OCI-LY1 (cell line): Measurements from ENCODE around the gene SAPCD1.

Source experiments
- H2AFZ ChIP-seq: fragments of 200-600 bp; sonication (generic), shearing (Covaris generic); 2 replicates; pipeline ENCODE4 v1.6.0; 2014; ENCODE audit warnings: antibody characterized with exemption, mild to moderate bottlenecking, low read length
- H3F3A ChIP-seq: fragments of 200-600 bp; sonication (generic), shearing (Covaris generic); 2 replicates; pipeline ENCODE4 v1.6.0; 2014; ENCODE audit warnings: mild to moderate bottlenecking, antibody characterized with exemption, low read length, moderate library complexity; ENCODE audit not compliant: insufficient read depth
- H3K27ac ChIP-seq: fragments of 200-600 bp; sonication (generic); 2 replicates; pipeline ENCODE4 v1.5.1; 2014; ENCODE audit warnings: low read length, mixed run types, mild to moderate bottlenecking, low read depth; ENCODE audit not compliant: poor library complexity, severe bottlenecking
- H3K27me3 ChIP-seq: fragments of 200-600 bp; sonication (generic); 2 replicates; pipeline ENCODE4 v1.6.0; 2014; ENCODE audit warnings: antibody characterized with exemption, mild to moderate bottlenecking, low read length, moderate library complexity; ENCODE audit not compliant: insufficient read depth
- H3K36me3 ChIP-seq: fragments of 200-600 bp; sonication (generic); 2 replicates; pipeline ENCODE4 v1.6.1; 2014; ENCODE audit warnings: mild to moderate bottlenecking, antibody characterized with exemption, low read length, moderate library complexity, mixed read lengths; ENCODE audit not compliant: insufficient read depth
- H3K4me1 ChIP-seq: fragments of 200-600 bp; sonication (generic); 2 replicates; pipeline ENCODE4 v1.5.1; 2014; ENCODE audit warnings: mild to moderate bottlenecking, low read length, moderate library complexity; ENCODE audit not compliant: insufficient read depth, severe bottlenecking
- H3K4me2 ChIP-seq: fragments of 200-600 bp; sonication (generic), shearing (Covaris generic); 2 replicates; pipeline ENCODE4 v1.6.1; 2014; ENCODE audit warnings: low read length
- H3K4me3 ChIP-seq: fragments of 200-600 bp; sonication (generic); 2 replicates; pipeline ENCODE4 v1.5.1; 2014; ENCODE audit warnings: low read length, low read depth, mild to moderate bottlenecking, mixed read lengths; ENCODE audit not compliant: poor library complexity, severe bottlenecking
- H3K79me2 ChIP-seq: fragments of 200-600 bp; shearing (Covaris generic); 2 replicates; pipeline ENCODE4 v1.6.1; 2016; ENCODE audit warnings: mixed run types, low read length, mixed read lengths; ENCODE audit not compliant: insufficient read depth
- H3K9ac ChIP-seq: fragments of 200-600 bp; sonication (generic), shearing (Covaris generic); 2 replicates; pipeline ENCODE4 v1.6.1; 2014; ENCODE audit warnings: mild to moderate bottlenecking, low read length, mixed read lengths
- H3K9me2 ChIP-seq: fragments of 200-600 bp; sonication (generic), shearing (Covaris generic); 2 replicates; pipeline ENCODE4 v1.6.1; 2014; ENCODE audit warnings: low read depth, mild to moderate bottlenecking, low read length, mixed read lengths
- H3K9me3 ChIP-seq: fragments of 200-600 bp; shearing (Covaris generic); 2 replicates; pipeline ENCODE4 v1.6.1; 2014; ENCODE audit warnings: low read length, mixed read lengths
- H4K20me1 ChIP-seq: fragments of 200-600 bp; sonication (generic), shearing (Covaris generic); 2 replicates; pipeline ENCODE4 v1.6.0; 2016; ENCODE audit warnings: mild to moderate bottlenecking, low read length; ENCODE audit not compliant: insufficient read depth
- CTCF ChIP-seq: fragments of 200-600 bp; sonication (generic), shearing (Covaris generic); IDR thresholded peaks from 2 replicates; pipeline ENCODE4 v1.5.1; 2017; ENCODE audit warnings: mild to moderate bottlenecking, antibody characterized with exemption, low read length, moderate library complexity, mixed read lengths
- EZH2 ChIP-seq: fragments of 200-600 bp; sonication (generic), shearing (Covaris generic); IDR thresholded peaks from 2 replicates; pipeline ENCODE4 v1.8.0; 2017; ENCODE audit warnings: borderline replicate concordance, mixed run types, mild to moderate bottlenecking, antibody characterized with exemption, low read length, moderate library complexity, mixed read lengths

Gene SAPCD1

GRCh38 chr6:31715022-31715958, 47.2 kb upstream of the SAPCD1 start, which contains the start of gene LY6G6D:
TSS of gene LY6G6D (plus strand) at chr6:31715348. CDS start at chr6:31715356, 8 bp downstream.
- peaks cover 10% of the 10 kb centered on the region; the same call in 1 of the 2 replicates for H3K27me3 ChIP-seq
- H3K9me3 ChIP-seq: no peaks in the 10 kb centered on the region
- no peak within 1 kb of the TSS for H3K27ac ChIP-seq
- H3K79me2 ChIP-seq: no peaks in the 10 kb centered on the region
- TF ChIP-seq EZH2 (no peak), CTCF (no peak)
- H3K36me3 ChIP-seq: no peaks in the 10 kb centered on the region
- 0 out of 2 replicates have a peak, but pooled peaks cover 4% of the 10 kb centered on the region for H3F3A ChIP-seq
- no peak within 1 kb of the TSS for H3K4me3 ChIP-seq
- H3K9me2 ChIP-seq: no peaks in the 10 kb centered on the region
- no peaks in the 10 kb centered on the region for H4K20me1 ChIP-seq
- no peak within 1 kb of the TSS for H3K4me2 ChIP-seq
- no peak within 1 kb of the TSS for H3K9ac ChIP-seq
- no peak within 1 kb of the TSS for H2AFZ ChIP-seq
- no peaks in the 10 kb centered on the region for H3K4me1 ChIP-seq

GRCh38 chr6:31717499-31718222, 44.8 kb upstream of the SAPCD1 start:
- peak; percentile 48 for TF ChIP-seq CTCF
- TF ChIP-seq EZH2: no peak
- no peaks in the 10 kb centered on the region for H3K36me3 ChIP-seq
- no peaks in the 10 kb centered on the region for H3K79me2 ChIP-seq
- no peak overlapping the region for H2AFZ ChIP-seq
- no peaks in the 10 kb centered on the region for H3K9me3 ChIP-seq
- no peaks in the 10 kb centered on the region for H3K4me1 ChIP-seq
- no peak overlapping the region for H3K4me3 ChIP-seq
- H3K27ac ChIP-seq: no peak overlapping the region
- peaks cover 4% of the 10 kb centered on the region; the same call in 1 of the 2 replicates for H3K27me3 ChIP-seq
- 0 out of 2 replicates have a peak, but pooled peaks cover 4% of the 10 kb centered on the region for H3F3A ChIP-seq
- no peaks in the 10 kb centered on the region for H4K20me1 ChIP-seq
- no peaks in the 10 kb centered on the region for H3K9me2 ChIP-seq
- H3K9ac ChIP-seq: no peak overlapping the region
- H3K4me2 ChIP-seq: no peak overlapping the region

- 0 out of 2 replicates have a peak, but pooled peaks cover 4% of the 10 kb centered on the region for H3F3A ChIP-seq
- no peak overlapping the region for H3K27ac ChIP-seq
- no peaks in the 10 kb centered on the region for H3K9me3 ChIP-seq
- H3K27me3 ChIP-seq: peaks cover 3% of the 10 kb centered on the region; the same call in 1 of the 2 replicates
- no peak overlapping the region for H3K4me2 ChIP-seq
- H3K4me3 ChIP-seq: no peak overlapping the region
- H3K9ac ChIP-seq: no peak overlapping the region
- H3K4me1 ChIP-seq: no peaks in the 10 kb centered on the region
- H3K9me2 ChIP-seq: no peaks in the 10 kb centered on the region
- no peaks in the 10 kb centered on the region for H3K79me2 ChIP-seq
- no peak for TF ChIP-seq CTCF
- TF ChIP-seq EZH2: no peak
- H2AFZ ChIP-seq: no peak overlapping the region
- no peaks in the 10 kb centered on the region for H3K36me3 ChIP-seq
- H4K20me1 ChIP-seq: no peaks in the 10 kb centered on the region
These were observed 44.2 kb upstream of the SAPCD1 start for GRCh38 chr6:31718265-31718664.
